ENCODE data around the gene LRRC2. TPM values are rescaled to one million over a fixed set of nuclear protein-coding genes. Genes with fewer than 3 reads are reported as not detected.

The LRRC2 gene
- total and polyA plus RNA-seq, 2 experiments from 2014 or later: 0.60 to 4.4 TPM

- Histone ChIP-seq H3K36me3 (replicated peaks; ENCODE audit: insufficient read depth, low read depth) (no peaks in the 10 kb centered on the region), H2AFZ (no peak overlapping the region), H3K9me2 (replicated peaks; ENCODE audit: insufficient read depth) (no peaks in the 10 kb centered on the region), H3K27me3 (peaks cover 4% of the 10 kb centered on the region), H3K27ac (no peak overlapping the region), H3K9me3 (ENCODE audit: low read depth) (peaks cover 3% of the 10 kb centered on the region), H3K4me3 (no peak overlapping the region), H3K4me1 (ENCODE audit: insufficient read depth) (peaks cover 6% of the 10 kb centered on the region), H4K20me1 (ENCODE audit: insufficient read depth, poor library complexity, severe bottlenecking) (no peaks in the 10 kb centered on the region), H3K4me2 (peak overlapping the region; percentile 100), H3K79me2 (no peaks in the 10 kb centered on the region)
- TF ChIP-seq EZH2phosphoT487 (IDR thresholded peaks at IDR 0.05; ENCODE audit: low read depth, severe bottlenecking, unreplicated experiment): no peak
- no peak for TF ChIP-seq EZH2 (IDR thresholded peaks at IDR 0.05; ENCODE audit: borderline replicate concordance)
- TF ChIP-seq CTCF (IDR thresholded peaks at IDR 0.05; ENCODE audit: poor library complexity): no peak
- 88% methylated on average over 4 of the region's 4 CpGs for WGBS (ENCODE audit: low lambda C conversion rate, missing lambda C conversion rate)
- no peak for DNase-seq (ENCODE audit: low spot score)
Measured at GRCh38 chr3:46565077-46565476, 1.0 kb downstream of the LRRC2 start.

- H3K9me3 ChIP-seq (ENCODE audit: low read depth): peaks cover 1% of the 10 kb centered on the region
- no peaks in the 10 kb centered on the region for H3K79me2 ChIP-seq
- no peak overlapping the region for H3K4me3 ChIP-seq
- no peaks in the 10 kb centered on the region for H3K36me3 ChIP-seq (replicated peaks; ENCODE audit: insufficient read depth, low read depth)
- H4K20me1 ChIP-seq (ENCODE audit: insufficient read depth, poor library complexity, severe bottlenecking): no peaks in the 10 kb centered on the region
- peaks cover 4% of the 10 kb centered on the region for H3K27me3 ChIP-seq
- DNase-seq (ENCODE audit: low spot score): no peak
- no peak overlapping the region for H3K4me2 ChIP-seq
- H2AFZ ChIP-seq: no peak overlapping the region
- peaks cover 6% of the 10 kb centered on the region for H3K4me1 ChIP-seq (ENCODE audit: insufficient read depth)
- TF ChIP-seq EZH2 (IDR thresholded peaks at IDR 0.05; ENCODE audit: borderline replicate concordance): no peak
- no peak overlapping the region for H3K27ac ChIP-seq
- no peaks in the 10 kb centered on the region for H3K9me2 ChIP-seq (replicated peaks; ENCODE audit: insufficient read depth)
- 89% methylated on average over 5 of the region's 5 CpGs for WGBS (ENCODE audit: low lambda C conversion rate, missing lambda C conversion rate)
Measured at GRCh38 chr3:46564190-46565021, 1.7 kb downstream of the LRRC2 start.

- Histone ChIP-seq H3K36me3 (replicated peaks; ENCODE audit: insufficient read depth, low read depth) (no peaks in the 10 kb centered on the region), H3K9me2 (replicated peaks; ENCODE audit: insufficient read depth) (no peaks in the 10 kb centered on the region), H3K27me3 (peaks cover 4% of the 10 kb centered on the region), H2AFZ (no peak overlapping the region), H3K79me2 (no peaks in the 10 kb centered on the region), H3K4me3 (no peak overlapping the region), H3K4me2 (no peak overlapping the region), H3K27ac (no peak overlapping the region), H3K9me3 (ENCODE audit: low read depth) (no peaks in the 10 kb centered on the region), H3K4me1 (ENCODE audit: insufficient read depth) (peaks cover 6% of the 10 kb centered on the region), H4K20me1 (ENCODE audit: insufficient read depth, poor library complexity, severe bottlenecking) (no peaks in the 10 kb centered on the region)
- no peak for DNase-seq (ENCODE audit: low spot score)
- WGBS (ENCODE audit: low lambda C conversion rate, missing lambda C conversion rate): 95% methylated on average over 1 of the region's 1 CpG
- TF ChIP-seq CTCF (IDR thresholded peaks at IDR 0.05; ENCODE audit: poor library complexity) (no peak), EZH2 (IDR thresholded peaks at IDR 0.05; ENCODE audit: borderline replicate concordance) (no peak), EZH2phosphoT487 (IDR thresholded peaks at IDR 0.05; ENCODE audit: low read depth, severe bottlenecking, unreplicated experiment) (no peak)
Measured at GRCh38 chr3:46561951-46562350, 4.2 kb downstream of the LRRC2 start.

GRCh38 chr3:46561511-46561910 lies 4.6 kb downstream of the LRRC2 start:
- no peak overlapping the region for H2AFZ ChIP-seq
- H3K36me3 ChIP-seq (replicated peaks; ENCODE audit: insufficient read depth, low read depth): no peaks in the 10 kb centered on the region
- H3K4me3 ChIP-seq: no peak overlapping the region
- no peak overlapping the region for H3K4me2 ChIP-seq
- no peaks in the 10 kb centered on the region for H3K79me2 ChIP-seq
- DNase-seq (ENCODE audit: low spot score): no peak
- 94% methylated on average over 2 of the region's 2 CpGs for WGBS (ENCODE audit: low lambda C conversion rate, missing lambda C conversion rate)
- peaks cover 4% of the 10 kb centered on the region for H3K27me3 ChIP-seq
- H4K20me1 ChIP-seq (ENCODE audit: insufficient read depth, poor library complexity, severe bottlenecking): no peaks in the 10 kb centered on the region
- H3K27ac ChIP-seq: no peak overlapping the region
- no peaks in the 10 kb centered on the region for H3K9me2 ChIP-seq (replicated peaks; ENCODE audit: insufficient read depth)
- TF ChIP-seq CTCF (IDR thresholded peaks at IDR 0.05; ENCODE audit: poor library complexity) (no peak), EZH2phosphoT487 (IDR thresholded peaks at IDR 0.05; ENCODE audit: low read depth, severe bottlenecking, unreplicated experiment) (no peak), EZH2 (IDR thresholded peaks at IDR 0.05; ENCODE audit: borderline replicate concordance) (no peak)
- H3K4me1 ChIP-seq (ENCODE audit: insufficient read depth): peaks cover 6% of the 10 kb centered on the region
- H3K9me3 ChIP-seq (ENCODE audit: low read depth): no peaks in the 10 kb centered on the region
